HG03565 (cell line): ENCODE measurements around the gene PPP1R9B.

Experiments
- ATAC-seq: cut with Tn5 transposase; IDR thresholded peaks from one replicate; pipeline ENCODE4 v1.9.1; 2021; ENCODE audit warnings: mild to moderate bottlenecking, moderate library complexity; ENCODE audit not compliant: unreplicated experiment

The PPP1R9B gene

DNA sequence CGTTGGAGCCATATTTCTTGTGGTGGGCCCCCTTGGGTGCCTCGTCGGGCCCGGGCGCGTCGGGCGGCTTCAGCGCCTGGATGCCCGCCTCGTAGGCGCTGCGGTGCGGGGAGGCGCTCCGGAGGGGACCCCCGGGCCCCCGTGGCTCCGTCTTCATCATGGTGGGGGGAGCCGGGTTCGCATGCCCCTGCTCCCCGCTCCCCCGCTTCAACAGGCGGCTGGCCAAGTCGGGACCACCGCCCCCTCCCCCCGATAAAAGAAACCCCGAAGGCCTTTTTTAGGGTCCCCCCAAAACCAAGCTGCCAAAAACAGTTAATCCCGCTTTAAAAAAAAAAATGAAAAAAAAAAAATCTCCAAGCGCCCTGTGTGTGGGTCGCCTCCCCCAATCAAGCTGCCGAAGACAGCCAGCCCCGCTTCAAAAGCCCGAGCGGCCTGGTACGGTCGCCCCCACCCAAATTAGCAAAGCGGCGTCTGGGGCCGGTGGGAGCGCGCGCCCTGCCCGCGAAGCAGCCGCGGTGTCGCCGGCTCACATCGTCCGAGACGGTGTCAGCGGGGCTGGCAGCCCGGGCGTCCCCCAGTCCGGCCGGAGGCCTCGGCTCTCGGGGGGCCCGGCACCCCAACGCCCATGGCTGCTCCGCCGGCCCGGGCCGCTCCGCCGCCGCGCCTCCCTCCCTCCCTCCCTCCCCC lies at the start of gene PPP1R9B:
PPP1R9B (minus strand) TSS at position 324 of the 687 bp plus-strand sequence; CDS start at position 160, 164 bp downstream.
- ATAC-seq: no peak

- ATAC-seq: peak; percentile 6
Measured at GRCh38 chr17:50199803-50200456, 49.5 kb upstream of the PPP1R9B start.

- no peak for ATAC-seq
Measured at GRCh38 chr17:50199211-50199802, 48.8 kb upstream of the PPP1R9B start.

DNA sequence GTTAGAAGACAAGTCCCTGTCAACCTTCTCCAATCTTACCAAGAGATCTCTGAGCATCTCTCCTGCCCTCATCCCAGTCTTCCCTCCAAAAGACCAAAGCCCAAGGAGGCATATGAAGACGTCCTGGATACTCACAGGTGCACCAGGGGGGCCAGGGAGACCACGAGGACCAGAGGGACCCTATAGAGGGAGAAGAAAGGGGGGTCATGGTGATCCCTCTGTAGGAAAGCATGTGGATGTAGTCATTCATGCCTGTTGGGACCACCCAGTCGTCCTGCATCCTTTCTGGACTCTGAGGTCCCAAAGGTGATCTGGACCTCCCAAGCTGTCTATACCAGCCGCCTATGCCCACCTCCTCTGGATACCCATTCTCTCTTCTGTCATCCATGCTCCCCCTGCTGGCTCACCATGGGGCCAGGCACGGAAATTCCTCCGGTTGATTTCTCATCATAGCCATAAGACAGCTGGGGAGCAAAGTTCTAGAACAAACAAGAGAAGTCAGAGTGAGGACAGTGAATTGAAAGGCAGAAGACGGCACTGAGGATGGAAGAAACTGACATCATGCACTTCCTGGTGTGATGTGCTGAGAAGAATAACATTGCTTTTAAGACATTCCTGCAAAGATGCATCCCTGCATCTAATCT lies 47.7 kb upstream of the PPP1R9B start:
- ATAC-seq: no peak

DNA sequence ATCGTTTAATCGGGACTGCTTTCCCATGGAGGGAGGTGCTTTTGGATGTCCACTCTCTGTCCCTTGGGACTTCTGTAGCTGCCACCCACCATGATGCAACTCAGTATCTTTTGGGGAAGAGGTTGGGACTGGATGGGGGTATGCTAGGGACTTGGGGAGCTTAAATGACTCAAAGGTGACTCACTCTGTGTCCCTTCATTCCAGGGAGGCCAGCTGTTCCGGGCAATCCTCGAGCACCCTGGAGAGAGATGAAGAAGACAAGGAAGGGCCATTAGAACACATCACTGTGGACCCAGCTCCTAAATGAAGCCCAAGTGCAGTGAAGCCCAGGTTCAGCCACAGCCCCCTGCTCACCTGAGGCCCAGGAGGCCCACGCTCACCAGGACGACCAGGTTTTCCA lies 46.3 kb upstream of the PPP1R9B start:
- ATAC-seq: no peak

DNA sequence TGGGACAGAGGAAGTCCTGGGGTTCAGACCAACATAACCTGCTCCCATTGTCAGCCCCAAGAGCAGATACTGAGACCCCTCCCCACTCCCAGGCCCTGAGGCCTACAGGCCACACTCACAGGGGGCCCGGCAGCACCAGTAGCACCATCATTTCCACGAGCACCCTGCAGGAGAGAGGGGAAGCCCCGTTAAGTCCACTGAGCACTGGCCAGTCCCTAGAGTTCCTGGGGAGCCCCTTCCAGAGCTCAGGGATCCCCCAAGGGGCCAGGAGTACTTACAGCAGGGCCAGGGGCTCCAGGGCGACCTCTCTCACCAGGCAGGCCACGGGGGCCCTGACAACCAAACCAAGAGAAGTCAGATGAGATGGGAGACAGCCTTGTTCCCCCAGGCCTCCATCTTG lies 45.6 kb upstream of the PPP1R9B start:
- no peak for ATAC-seq

GRCh38 chr17:50194934-50195865 lies 44.7 kb upstream of the PPP1R9B start:
- ATAC-seq: no peak

DNA sequence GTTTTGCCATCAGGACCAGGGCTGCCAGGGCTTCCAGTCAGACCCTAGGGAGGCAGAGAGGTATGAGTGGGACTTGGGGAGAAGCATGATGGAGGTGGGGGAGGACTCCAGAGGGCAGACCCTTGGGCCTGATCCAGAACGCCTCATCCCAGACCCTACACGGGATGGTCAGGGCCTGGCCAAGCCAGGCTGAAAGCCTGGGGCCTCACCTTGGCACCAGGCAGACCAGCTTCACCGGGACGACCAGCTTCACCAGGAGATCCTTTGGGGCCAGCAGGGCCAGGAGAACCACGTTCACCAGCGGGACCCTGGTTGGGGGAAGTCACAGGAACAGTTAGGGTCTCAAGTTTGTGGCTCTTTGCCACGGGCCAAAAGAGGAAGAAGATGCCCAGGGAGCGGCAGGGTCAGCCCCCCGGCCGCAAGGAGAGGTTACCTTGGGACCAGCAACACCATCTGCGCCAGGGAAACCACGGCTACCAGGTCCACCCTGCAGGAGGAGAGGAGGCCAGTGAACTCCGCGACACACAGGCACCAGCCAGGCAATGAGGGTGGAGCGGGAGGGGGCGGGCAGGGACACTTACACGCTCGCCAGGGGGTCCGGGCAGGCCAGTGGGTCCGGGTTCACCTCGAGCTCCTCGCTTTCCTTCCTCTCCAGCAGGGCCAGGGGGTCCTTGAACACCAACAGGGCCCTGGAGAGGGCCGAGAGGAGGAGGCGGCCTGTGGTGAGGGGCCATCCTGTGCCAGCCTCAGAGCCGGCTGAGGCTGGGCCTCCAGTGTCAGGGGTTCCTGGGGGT lies 43.9 kb upstream of the PPP1R9B start:
- no peak for ATAC-seq

DNA sequence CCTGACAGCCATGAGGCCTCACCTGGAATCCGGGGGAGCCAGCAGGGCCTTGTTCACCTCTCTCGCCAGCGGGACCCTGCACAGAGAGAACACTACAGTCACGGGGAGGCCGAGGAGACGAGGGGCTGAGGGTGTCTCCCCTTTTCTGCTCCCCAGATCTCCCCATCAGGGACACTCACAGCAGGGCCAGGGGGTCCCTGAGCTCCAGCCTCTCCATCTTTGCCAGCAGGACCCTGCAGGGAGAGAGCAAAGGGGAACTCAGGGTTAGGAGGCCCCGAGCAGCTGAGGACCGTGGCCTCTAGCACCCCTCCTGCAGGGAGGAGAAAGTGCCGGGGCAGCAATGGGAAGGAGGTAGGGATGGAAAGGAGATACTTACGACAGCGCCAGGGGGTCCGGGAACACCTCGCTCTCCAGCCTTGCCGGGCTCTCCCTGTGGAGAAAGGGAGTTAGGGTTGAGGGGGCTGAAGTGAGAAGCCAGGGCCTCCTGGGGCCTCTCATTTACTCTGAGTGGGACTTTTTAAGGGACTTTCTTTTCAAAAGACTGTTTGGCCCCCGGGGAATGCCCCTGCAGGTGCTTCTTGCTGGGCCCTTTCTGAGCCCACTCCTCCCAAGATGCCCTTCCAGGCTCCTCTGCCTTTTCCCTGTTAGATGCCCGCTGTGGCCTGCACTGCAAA lies 42.3 kb upstream of the PPP1R9B start:
- no peak for ATAC-seq

DNA sequence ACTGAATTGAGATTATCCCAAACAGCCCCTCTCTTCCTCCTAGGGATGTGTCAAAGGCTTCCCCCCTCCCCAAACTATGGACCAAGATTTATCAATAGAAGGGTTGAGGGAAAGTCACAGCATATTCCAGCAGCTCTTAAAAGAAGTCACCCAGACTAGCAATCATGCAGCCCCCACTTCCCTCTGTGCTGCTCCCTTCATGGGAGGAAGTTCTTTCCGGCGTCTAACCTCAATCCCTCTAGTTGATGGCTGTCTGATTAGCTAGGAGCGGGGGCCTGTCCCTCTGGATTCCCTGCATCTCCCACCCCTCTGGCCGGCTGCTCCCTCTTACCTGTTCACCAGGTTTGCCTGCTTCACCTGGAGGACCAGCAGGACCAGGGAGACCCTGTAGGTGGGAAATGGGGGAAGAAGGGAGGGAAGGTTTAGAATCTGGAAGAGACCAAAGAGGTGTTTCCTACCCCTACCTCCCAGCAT lies 41.7 kb upstream of the PPP1R9B start:
- no peak for ATAC-seq

DNA sequence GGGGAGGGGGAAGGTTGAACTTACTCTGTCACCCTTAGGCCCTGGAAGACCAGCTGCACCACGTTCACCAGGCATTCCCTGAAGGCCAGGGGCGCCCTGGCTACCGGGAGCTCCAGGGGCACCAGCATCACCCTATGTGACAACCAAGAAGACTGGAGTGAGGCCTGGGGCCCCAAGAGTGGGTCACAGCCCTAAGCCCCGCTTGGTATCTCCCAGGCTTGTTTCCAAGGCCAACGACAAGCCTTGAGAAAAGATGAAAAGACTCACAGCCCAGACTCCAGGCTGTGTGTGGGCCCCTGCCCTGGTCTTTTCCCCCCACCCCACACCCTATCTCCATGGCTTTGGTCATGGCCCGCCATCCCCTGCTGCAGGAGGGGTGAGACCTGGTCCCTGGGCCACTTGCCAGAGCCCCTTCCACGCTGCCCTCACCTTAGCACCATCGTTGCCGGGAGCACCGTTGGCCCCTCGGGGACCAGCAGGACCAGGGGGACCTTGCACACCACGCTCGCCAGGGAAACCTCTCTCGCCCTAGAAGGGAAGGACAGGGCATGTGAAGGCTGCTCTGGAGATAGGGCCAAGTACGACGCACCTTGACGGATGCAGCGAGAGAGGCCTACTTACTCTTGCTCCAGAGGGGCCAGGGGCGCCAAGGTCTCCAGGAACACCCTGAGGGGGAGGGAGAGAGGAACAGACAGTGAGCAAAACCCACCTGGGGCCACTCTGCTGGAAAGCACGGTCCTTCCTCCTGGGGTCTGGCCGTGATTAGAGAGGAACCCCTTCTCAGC lies 41.1 kb upstream of the PPP1R9B start:
- ATAC-seq: no peak

- no peak for ATAC-seq
Measured at GRCh38 chr17:50190603-50191358, 40.3 kb upstream of the PPP1R9B start.

- ATAC-seq: no peak
Measured at GRCh38 chr17:50190293-50190602, 39.8 kb upstream of the PPP1R9B start.

GRCh38 chr17:50189550-50190292 lies 39.2 kb upstream of the PPP1R9B start:
- no peak for ATAC-seq

GRCh38 chr17:50188921-50189549 lies 38.6 kb upstream of the PPP1R9B start:
- ATAC-seq: no peak

DNA sequence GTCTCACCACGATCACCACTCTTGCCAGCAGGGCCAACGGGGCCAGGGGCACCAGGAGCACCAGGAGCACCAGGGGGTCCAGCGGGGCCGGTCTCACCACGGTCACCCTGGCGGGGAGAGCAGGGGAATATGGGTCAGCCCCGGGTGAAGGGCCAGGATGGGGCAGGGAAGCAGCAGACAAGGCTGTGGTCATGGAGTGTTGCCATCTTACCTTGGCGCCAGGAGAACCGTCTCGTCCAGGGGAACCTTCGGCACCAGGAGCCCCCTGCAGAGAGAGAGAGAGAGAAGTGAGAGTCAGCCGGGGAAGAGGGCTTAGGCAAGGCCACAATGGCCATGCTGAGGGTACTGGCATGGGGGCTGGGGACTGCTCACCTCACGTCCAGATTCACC lies 38.0 kb upstream of the PPP1R9B start:
- ATAC-seq: no peak
